Stimulated activated CD8-positive, alpha-beta memory T cell treated with anti-CD3 and anti-CD28 coated beads, Interleukin-7, amount 100 ng/mL, for 4 hours (primary cell): Measurements from ENCODE around the gene NDUFS6.
A peak's percentile ranks its signal among the peaks of the same experiment; 100 is the strongest.

ENCODE experiments used
- DNase-seq, 2 donors: peaks; one replicate each; pipeline ENCODE4 v3.0.0-alpha.2; 2020; ENCODE audit warnings: low read depth in 2 of 2

The NDUFS6 gene

DNA sequence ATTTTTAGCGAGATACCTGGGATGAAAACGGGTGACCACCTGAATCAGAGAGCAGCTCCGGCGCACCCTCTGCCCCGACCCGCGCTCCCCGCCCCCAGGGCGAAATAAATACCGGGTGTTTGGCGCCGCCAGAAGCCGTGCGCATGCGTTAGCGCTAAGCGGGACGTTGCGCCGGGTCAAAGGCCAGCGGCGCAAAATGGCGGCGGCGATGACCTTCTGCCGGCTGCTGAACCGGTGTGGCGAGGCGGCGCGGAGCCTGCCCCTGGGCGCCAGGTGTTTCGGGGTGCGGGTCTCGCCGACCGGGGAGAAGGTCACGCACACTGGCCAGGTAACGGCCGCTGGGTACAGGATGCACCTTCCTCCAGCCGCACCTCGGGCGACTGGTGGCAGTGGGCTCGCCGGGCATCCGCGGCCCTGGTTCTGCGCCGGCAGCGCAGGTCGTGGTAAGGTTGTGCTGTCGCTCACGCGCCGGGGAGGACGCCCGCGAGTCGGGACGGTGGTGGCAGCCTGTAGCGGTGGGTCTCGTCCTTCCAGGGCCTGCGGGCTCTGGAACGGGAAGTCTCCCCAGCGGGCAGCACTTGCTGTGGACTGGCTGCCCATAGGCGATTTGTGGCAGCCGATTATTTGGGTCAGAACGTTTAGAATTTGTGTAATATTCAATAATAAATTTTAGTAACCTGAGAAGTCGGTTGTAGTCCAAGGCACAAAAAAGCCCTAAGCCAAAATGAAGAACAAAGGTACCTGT lies at the start of gene NDUFS6:
NDUFS6 (plus strand) TSS at position 186 of the 745 bp plus-strand sequence; CDS start at position 197, 11 bp downstream.
- peak; percentile 36 to 79 for DNase-seq

DNA sequence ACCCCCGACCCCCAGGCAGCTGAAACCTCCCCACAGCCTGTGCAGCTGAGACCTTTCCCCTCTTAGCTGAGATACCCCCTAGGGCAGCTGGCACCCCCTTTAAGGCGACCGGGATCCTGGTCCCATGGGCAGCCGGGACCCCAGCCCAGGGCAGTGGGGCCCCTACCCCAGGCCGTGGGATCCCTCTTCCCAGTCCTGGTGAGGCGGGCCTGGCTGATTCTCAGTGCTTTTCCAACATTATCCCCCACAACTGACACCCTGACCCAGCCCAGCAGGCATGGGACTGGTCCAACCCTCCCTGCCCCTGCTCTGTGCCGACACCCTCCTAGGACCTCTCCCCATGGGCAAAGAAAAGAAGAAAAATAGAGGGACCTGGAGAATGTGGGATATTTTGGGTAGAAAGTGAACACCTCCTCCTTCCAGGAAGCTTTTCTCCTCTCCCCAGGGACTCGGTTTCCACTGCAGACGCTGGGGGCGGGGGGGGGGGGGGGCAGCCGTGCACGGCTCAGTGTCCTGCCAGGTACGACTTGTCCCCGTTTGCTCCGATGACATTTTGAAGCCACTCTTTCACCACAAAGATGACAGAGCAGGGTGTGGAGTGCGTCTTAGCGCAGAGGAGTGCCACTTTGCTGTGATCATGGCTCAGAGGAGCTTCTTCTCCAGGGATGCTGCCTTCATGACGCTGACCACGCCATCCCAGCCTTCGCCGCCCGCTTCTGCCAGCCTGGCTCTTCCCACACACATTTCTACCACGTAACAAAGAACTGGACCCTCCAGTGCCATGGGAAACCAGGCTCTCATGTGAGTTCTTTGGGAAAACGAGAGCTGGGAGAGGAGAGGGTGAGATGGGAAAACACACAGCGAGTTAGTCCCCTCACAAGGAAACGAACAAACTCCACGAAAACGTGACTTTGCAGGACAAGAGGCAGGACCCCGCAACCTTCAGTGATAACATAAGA lies 49.1 kb upstream of the NDUFS6 start:
- DNase-seq: no peak

DNA sequence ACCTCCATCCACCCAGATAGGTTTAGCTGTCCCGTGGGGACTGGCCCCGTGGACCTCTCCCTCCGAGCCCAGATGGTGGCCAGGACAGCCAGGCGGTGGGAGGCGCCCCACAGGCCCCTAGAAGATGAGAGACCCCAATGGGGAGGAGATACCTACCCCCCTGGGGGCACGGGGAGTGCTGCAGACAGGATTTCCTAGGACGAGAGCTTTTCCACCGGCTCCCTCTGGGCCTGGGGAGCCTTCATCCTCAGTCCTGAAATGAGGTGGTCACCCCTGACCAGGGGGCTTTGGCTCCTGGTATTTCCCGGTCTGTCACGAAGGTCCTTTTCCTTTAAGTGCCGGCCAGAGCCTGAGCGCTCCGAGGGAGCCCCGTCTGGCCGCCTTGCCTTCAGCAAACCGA lies 48.3 kb upstream of the NDUFS6 start:
- no peak for DNase-seq

DNA sequence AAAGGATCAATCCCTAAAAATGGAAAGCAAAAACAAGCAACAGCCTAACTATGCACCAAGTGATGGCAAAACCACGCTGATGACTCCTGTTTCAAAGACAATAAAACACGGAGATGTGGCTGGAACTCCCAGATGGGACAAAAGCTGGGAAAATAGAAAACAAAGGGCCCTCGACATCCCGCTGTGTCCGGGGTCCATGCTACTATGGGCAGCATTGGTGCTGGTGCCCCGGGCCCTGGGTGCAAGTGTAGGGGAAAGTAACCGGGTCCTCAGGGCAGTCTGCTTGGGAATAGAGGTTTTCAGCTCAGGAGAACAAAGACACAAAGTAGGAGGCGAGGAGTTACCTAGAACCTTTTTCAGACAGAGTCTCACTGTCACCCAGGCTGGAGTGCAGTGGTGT lies 47.7 kb upstream of the NDUFS6 start:
- no peak for DNase-seq

DNA sequence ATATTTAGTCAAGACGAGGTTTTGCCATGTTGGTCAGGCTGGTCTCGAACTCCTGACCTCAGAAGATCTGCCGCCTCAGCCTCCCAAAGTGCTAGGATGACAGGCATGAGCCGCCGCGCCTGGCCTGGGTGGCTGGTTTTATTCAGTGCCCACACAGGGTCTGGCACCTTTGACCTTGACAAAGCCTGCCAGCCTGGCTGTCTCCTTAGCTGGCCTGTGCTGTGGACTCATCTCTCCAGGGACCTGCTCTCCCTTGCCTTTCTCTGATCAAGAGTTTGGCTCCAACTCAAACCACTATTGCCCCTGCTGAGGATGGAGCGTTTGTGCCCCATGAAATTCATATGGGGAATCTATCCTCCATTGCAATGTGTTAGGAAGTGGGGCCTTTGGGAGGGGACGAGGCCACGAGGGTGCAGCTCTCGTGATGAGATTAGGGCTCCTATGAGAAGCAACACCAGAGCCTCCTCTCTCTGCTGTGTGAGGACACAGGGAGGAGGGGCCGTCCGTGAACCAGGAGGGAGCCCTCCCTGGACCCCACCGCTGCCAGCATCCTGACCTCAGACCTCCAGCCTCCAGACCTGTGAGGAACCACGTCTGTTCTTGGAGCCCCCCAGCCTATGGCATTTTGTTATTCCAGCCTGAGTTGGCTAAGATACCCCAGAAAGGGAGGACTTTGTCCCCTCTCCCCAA lies 46.5 kb upstream of the NDUFS6 start:
- no peak for DNase-seq

DNA sequence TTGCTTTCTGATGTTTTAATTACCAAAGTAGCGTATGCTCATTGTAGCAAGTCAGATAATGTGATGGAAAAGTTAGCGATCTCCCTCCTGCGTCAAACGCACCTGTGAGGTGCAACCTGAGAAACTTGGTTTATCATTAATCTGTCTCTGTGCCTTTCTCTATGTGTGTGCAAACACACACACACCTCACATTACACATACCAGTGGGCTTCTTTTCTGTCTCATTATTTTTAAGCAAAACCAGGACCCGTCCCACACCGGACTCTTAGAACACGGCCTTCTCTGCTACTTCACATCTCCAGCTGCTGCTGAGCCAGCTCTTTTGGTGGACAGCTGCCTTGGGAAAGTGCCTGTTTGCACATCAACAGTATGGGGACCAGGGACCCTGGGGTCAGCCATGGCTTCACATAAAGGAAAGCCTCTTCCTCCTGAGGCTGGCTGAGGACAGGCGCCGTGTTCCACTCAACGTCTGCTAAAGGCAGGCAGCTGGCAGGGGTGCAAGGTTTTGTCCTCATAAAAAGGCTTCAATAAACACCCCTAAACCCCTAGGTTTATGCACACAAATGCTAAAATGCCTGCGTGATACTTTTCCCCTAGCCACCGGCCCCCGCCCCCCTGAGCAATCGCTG lies 45.8 kb upstream of the NDUFS6 start:
- DNase-seq: no peak

DNA sequence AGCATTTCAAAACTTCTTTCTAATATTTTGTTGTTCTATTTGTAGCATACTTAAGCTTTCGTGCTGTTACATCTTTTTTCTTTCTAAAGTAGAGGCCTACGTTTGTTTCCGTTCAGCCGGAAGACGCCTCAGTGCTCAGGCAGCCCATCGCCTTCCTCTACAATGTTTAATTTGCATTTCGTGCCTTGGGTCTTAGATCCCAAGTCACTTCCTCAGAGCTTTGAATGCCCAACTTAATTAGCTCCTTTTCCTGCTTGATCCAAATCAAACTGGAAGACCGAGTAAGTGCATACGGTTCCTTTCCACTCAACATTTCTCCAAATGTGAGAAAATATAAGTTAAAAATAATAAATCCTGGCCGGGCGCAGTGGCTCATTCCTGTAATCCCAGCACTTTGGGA lies 44.7 kb upstream of the NDUFS6 start:
- no peak for DNase-seq

DNA sequence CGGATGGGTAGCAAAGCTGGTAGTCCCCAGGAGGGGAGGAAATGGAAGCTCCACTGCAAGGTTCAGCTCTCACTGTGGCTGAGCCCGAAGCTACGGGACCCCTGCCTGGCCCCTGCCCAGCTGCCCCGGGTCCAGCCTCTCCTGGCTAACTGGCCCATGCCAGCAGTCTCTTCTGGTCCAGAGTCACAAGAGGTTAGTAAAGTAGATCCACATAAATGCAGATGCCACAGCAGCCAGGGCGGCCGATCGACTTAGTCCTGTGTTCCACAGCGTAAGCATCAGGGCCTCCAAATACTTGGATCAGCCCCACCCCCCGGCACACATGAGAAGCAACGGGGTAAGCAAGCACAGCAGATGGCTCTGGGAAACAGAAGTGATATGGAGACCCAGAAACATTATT lies 43.7 kb upstream of the NDUFS6 start:
- DNase-seq: no peak

DNA sequence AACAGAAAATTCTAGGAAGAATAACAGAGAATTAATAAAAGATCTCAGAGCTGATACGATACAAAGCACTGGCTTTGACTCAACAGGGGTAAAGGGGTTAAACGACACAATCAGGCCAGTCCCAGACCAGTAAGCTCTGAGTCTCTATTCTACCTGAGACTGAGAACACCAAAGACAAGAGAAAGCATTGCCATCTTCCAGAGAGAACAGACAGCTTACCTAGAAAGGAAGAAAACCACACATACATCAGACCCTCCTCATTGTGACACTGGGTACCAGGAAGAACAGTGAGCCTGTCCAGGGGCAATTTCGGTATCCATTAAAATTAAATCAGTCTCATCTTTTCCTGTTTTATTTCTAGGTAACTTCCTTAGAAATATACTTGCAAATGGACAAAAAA lies 42.6 kb upstream of the NDUFS6 start:
- no peak for DNase-seq

DNA sequence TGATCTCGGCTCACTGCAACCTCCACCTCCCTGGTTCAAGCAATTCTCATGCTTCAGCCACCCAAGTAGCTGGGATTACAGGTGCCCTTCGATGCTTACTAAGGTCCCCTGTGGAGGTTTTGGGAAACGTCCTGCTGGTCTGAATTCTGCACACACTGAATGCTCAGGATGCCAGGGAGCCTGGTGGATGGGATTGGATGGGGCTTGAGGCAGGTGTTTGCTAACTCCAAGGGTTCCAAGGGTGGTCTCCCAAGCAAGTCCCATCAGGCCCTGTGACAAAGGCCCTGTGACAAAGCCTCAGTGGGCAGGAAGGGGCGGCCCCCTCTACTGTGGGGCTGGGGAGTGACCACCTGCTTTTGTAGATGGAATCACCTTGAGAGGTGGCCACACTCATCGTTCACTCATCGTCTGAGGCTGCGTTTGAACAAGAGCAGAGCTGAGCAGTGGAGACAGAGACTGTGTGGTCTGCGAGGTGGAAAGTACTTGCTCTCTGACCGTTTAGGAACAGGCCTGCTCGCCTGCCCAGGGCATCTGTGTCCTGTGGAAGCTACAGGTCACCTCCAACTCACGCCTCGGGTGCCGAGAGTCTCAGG lies 41.7 kb upstream of the NDUFS6 start:
- no peak for DNase-seq

DNA sequence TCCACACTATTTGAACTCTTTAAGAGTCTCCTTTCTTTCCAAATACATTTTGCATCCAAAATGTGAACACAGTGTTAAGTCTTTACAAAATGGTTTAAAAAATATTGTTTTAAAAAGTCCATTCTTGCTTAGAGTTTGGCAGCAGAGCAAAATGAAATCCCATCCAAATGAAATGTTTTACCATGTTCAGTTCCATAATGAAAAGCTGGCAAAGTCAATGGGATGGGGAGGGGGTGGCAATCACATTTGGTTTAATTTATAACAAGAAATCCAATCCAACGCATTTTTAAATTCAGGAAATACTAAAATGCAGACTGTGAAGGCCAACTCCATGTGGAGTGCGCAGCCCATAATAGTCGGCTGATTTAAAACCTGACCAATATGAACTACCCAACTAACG lies 41.0 kb upstream of the NDUFS6 start:
- DNase-seq: no peak

DNA sequence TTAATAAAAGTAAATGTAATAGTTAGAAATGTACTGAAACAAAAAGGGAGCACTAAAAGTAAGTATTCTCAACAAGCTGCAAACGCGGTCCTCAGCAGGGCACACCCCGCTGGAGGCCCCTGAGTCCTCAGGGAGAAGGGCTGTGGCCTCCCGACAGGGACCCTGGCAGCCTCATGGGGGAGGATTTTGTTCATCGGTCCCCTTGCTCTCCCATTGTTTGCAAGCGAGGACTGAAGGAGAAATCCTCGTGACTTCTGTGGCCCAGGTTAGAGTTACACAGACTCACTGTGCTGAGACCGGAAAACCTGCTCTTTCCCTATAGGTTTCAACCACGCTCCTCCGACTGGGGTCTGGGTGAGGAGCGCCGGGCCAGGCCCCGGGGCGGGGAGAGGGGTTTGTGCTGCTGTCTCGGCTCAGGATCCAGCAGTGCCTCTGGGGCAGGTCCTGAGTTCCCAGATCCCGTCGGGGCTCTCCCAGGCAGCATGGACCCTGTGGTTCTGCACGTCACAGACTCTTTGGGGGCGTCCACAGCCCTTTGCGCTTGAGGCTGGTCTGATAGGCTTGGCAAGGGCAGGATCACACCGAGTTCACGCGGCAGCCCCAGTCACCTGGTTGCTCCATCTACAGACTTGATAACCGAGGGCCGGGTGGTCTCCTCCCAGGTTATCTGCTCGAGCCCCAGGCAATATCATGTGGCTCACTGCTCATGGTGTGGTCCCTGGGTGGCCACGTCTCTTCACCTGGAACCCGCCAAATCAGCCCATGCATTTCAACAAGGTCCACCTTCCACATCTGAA lies 40.4 kb upstream of the NDUFS6 start:
- DNase-seq: no peak

DNA sequence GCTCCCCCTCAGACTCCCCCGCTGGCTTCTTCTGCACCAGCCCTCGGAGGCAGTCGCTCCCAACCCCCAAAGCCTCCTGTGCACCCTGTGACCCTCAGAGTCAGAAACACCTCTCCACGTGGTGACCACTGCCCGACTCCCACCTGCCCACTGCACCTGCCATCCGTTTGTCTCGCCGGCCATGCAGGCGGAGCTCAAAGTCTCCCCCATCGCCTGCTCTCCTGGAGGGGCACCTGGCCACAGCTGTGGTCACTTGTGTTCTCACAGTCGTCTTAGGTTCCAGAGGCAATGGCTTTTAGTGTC lies 39.8 kb upstream of the NDUFS6 start:
- DNase-seq: no peak

DNA sequence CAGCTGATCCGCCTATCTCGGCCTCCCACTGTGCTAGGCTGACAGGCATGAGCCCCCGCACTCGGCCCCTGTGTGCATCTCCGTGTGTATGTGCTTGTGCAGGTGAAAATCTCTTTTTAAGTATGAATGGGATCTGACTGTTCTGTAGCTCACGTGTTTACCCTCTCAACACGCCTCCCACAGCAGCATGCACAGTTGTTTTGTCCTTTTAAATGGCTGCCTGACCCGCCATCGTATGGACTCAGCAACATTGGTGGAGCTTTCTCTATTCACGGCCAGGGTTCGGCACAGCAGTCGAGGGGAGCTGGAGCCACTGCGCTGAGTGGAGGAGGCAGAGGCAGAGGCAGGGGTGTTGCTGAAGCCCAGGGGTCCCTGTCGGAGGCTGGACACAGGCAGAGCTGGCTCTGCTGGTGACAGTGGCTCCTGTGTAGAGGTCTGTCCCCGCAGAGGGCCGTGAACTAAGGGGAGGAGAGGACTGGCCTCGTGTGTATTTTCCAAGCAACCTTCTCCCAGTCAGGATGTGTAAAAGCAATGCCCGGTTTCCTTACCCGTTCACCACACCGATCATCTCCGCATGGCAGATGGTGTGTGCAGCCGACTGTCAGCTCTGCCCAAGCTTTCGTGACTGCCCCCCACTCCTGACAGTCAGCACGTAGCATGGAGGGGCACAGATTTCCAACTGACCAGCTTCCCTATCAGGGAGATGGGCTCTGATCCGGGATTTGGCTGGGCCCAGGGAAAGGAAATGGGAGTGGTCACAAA lies 38.9 kb upstream of the NDUFS6 start:
- no peak for DNase-seq

DNA sequence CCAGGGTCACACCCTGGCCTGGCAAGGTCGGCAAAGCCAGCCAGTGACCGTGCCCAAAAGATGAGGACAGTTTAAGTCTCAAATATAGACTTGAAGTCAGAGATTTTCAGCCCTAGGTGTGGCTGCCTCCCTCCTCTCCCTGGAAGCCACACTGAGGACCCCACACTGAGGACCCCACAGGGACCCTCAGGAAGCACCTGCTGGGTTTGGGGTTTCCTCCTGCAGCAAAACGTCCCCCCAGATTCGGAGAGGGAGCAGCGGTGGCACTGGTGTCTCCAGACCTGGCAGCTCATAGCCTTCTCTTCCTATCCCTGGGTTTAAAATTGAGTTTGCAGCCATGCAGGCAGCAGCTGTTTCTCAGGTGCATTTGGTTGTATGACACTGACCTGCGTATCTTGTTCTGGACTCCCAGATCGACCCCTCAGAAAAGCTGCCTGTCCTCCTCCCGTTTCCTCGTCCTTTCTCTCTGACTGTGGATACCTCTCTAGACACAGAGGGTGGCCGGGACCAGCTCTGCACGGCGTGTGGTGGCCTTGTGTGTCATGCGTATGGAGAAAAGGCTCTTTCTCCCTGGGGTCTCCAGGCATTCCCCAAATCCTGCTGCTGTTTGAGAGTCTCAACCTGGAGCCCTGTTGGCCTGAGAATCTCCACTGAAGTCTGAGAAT lies 38.2 kb upstream of the NDUFS6 start:
- DNase-seq: no peak

DNA sequence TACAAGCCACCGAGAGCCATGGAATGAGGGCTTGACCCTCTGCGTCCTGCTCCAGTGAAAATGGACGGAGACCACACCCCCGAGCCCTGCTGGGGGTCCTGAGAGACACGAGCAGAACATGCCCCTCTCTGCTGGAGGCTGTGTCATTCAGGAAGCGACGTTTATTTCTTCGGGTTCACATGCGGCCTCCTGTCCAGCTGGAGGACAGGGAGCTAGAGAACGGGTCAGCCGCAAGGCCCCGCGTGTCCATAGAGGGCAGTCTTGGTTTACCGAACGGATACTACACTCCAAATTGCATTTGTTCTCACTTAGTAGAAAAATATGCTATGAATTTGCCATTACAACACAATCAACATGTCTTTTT lies 37.7 kb upstream of the NDUFS6 start:
- DNase-seq: no peak

DNA sequence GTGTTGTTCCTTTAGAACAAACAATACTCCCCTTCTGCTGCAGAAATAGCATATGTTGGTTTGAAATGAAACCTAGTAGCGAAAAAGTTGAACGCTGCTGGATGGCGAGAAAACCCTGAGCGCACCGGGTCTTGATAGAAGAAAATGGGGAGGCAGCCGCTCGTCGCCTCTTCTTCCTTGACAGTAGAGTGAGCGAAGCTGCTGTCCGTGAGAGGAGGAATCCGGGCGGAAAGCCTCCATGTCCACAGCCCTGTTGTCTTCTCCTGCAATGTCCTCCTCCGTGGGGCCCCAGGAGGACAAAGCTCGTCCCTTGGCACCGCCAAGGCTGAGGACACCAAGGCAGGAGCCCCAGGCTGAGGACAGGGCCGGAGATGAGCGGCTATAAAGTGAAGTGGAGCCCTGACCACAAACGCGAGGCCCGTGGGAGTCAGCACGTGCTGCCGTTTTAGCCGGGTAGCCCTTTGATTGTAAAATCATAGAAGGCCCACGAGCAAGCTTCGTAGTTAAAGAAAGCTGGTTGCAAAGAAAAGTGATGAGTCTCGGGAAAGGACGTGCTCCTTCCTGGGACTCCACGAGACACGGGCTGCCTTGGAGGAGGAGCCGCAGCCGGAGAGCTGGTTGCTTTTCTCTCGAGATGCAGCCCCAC lies 37.1 kb upstream of the NDUFS6 start:
- DNase-seq: no peak

DNA sequence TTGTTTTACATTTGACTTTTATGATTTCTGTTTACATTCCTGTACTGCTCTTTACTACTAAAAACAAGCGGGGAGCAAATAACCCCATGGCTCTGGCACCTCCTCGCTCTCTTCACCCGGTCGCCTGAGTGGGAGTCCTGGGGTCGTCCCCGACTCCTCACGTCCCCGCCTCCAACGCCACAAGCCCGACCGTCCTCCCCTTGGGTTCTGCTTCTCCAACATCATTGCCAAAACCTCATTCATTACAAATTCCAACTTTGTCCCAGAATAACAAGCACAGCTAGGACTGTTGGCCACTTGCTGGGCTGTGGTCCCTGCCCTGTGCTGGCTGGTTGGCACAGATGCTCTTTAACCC lies 36.6 kb upstream of the NDUFS6 start:
- DNase-seq: no peak

DNA sequence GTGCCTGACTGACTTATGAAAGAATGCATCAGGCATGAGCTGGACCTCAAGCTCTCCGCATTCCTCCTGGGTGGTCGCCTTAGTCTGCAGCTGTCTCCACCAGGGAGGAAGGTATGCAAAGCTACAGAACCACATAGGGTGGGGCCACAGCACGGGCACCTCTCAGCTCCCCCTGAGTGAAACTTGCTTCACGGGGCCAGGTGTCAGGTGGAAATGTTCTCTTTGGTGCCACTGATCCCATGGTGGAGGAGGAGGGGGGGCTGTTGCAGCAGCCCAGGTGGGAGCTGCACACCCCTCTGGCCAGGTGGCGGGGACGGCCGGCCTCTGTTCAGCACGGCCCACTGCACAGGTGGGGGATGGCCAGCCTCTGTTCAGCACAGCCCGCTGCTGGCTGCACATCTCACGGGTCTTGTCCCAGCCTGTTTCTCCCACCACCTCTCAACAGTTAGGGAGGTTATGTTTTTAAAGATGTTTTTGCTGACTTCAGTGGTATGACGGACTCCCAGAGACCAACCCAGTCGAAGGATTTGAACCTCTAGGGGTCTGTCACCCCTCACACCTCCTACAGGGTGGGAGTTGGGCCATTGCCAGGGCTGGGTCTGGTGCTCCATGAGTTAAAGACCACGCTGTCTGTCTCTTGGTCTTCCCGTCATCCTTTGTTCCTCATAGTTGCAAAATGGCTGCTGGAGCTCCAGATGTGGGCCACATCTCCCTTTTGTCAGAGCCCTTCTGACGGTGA lies 35.9 kb upstream of the NDUFS6 start:
- no peak for DNase-seq
